Erythroblast (primary cell): Measurements from ENCODE around the gene BMPR2.

Experiments used
- GATA1 ChIP-seq: IDR thresholded peaks from 2 replicates; pipeline ENCODE4 v1.6.1; 2011; ENCODE audit warnings: low read depth, mild to moderate bottlenecking, control low read depth, low read length, moderate library complexity
- POLR2A ChIP-seq: IDR thresholded peaks from 2 replicates; pipeline ENCODE4 v1.6.1; 2011; ENCODE audit warnings: mild to moderate bottlenecking, low read length

DNA sequence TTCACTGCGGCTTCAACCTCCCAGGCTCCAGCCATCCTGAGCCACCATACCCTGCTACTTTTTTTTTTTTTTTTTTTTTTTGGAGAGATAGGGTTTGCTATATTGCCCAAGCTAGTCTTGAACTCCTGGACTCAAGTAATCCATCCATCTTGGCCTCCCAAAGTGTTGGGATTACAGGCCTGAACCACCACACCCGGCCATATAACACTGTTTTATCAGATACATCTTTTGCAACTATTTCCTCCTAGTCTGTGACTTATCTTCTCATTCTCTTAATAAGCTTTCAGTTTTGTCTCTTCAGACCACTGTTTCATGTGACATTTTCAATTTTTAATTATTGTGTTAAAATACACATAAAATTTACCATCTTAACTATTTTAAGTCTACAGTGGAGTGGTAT is 223.0 kb downstream of the BMPR2 start:
- no peak for TF ChIP-seq POLR2A
- TF ChIP-seq GATA1, result no peak
